Activated CD8-positive, alpha-beta T cell treated with anti-CD3 and anti-CD28 coated beads for 36 hours (primary cell): ENCODE data around the gene GPATCH1. TPM values are rescaled to one million over a fixed set of nuclear protein-coding genes. Genes with fewer than 3 reads are reported as not detected.
A peak's percentile ranks its signal among the peaks of the same experiment; 100 is the strongest.
"Not testable (repeated sequence)": the region's sequence is repeated elsewhere in the genome, so short reads cannot be mapped to it uniquely, and the experiment has no call there.

Source experiments
- ATAC-seq: fragments of 200-7000 bp; cut with Tn5 transposase; one replicate; pipeline ENCODE4 v1.10.0; 2021; ENCODE audit warnings: mild to moderate bottlenecking, moderate library complexity
- CTCF ChIA-PET: fragments of 350-600 bp; sonication (Branson Sonifier 250); formaldehyde crosslinking; loops from one replicate; lab custom pipeline; 2021; ENCODE audit warnings: antibody characterized with exemption; lab: Charles Lee
- POLR2A ChIA-PET: fragments of 350-600 bp; sonication (Branson Sonifier 250); formaldehyde crosslinking; loops from one replicate; lab custom pipeline; 2021; ENCODE audit warnings: antibody characterized with exemption; lab: Charles Lee
- DNase-seq: peaks from one replicate; pipeline ENCODE4 v3.0.0-alpha.2; 2020
- H3K27ac Mint-ChIP-seq: one replicate; pipeline ENCODE4 v1.8.0; 2021; ENCODE audit warnings: mild to moderate bottlenecking, mixed read lengths
- H3K27me3 Mint-ChIP-seq: one replicate; pipeline ENCODE4 v1.8.0; 2021; ENCODE audit warnings: mixed read lengths
- H3K36me3 Mint-ChIP-seq: one replicate; pipeline ENCODE4 v1.8.0; 2021; ENCODE audit warnings: low read depth, mixed read lengths
- H3K4me1 Mint-ChIP-seq: one replicate; pipeline ENCODE4 v1.8.0; 2021; ENCODE audit warnings: low read depth, mixed read lengths
- H3K4me3 Mint-ChIP-seq: one replicate; pipeline ENCODE4 v1.8.0; 2021; ENCODE audit warnings: mild to moderate bottlenecking, moderate library complexity, mixed read lengths
- H3K9me3 Mint-ChIP-seq: one replicate; pipeline ENCODE4 v1.8.0; 2021; ENCODE audit warnings: mixed read lengths
- CTCF ChIP-seq: fragments of 200-600 bp; IDR thresholded peaks from one replicate; pipeline ENCODE4 v1.8.0; 2022; ENCODE audit warnings: antibody characterized with exemption, mild to moderate bottlenecking
- intact Hi-C: fragments of 100-400 bp; cut with micrococcal nuclease; formaldehyde crosslinking; loops from one replicate; pipeline ENCODE4 v1.10.0; 2022
- total RNA-seq, 2 experiments: library from RNA; stranded (reverse); gene quantifications; one replicate each; pipeline ENCODE4 v1.2.3, GENCODE V29; 2021

Gene GPATCH1
- total RNA-seq, 2 experiments from 2014 or later: 8.7 to 9.6 TPM

- DNase-seq (no peak), ATAC-seq (no peak)
- H3K27ac Mint-ChIP-seq: no peak overlapping the region
- CTCF ChIA-PET: interaction anchor here (1.2 to 1.4 kb wide), 2 partner anchors 9 to 142 kb away, joined by 4 to 9 read pairs; no protein-coding TSS in a partner anchor
- no peaks in the 10 kb centered on the region for H3K4me1 Mint-ChIP-seq
- H3K9me3 Mint-ChIP-seq: no peaks in the 10 kb centered on the region
- peaks cover 23% of the 10 kb centered on the region for H3K36me3 Mint-ChIP-seq
- TF ChIP-seq CTCF: no peak
- H3K27me3 Mint-ChIP-seq: no peaks in the 10 kb centered on the region
- intact Hi-C loops: loop anchor here (5.0 kb wide), 1 partner anchor 141 kb away; no protein-coding TSS in a partner anchor
- POLR2A ChIA-PET: no interaction called here
- H3K4me3 Mint-ChIP-seq: no peak overlapping the region
These were observed 37.7 kb downstream of the GPATCH1 start for GRCh38 chr19:33118643-33119042.

DNA sequence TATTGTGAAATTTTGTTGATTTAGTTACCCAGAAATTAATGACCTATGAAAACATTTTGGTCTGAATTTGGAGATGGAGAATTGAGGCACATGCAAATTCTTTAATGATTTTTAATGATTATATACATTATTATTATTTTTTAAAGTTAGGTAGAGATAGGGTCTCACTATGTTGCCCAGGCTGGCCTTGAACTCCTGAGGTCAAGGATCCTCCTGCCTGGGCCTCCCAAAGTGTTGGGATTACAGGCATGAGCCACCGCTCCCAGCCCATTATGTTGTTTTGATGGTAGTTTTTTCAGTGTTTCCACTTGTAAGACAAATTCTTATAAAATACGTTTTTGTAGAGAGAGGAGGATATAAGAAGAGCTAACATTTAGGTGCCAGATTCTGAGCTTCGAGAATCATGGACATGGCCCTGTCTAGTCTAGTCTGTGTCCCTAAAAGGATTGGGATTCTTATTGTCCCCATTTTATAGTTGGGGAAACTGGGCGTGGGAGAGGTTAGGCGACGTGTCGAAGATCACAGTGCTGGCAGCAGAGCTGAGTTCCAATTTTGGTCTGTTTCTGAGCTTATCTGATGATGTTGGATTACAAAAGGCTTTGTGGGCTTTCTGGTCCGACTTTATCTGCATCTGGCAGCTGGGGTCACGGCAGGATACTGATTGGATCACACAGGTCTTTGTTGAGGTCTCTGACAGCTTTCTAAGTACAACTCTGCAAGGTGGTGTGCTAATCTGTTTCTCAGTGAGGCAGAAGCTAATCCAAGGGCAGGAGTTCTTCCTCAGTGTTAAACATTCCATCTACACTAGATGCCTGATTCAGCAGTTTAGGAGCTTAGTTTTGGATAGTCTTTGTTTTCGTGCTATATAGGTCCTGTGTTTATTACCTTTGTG, 43.5 kb downstream of the GPATCH1 start:
- DNase-seq (no peak), ATAC-seq (no peak)
- peaks cover 18% of the 10 kb centered on the region for H3K36me3 Mint-ChIP-seq
- intact Hi-C loops: no loop called here
- H3K4me3 Mint-ChIP-seq: no peak overlapping the region
- no peaks in the 10 kb centered on the region for H3K9me3 Mint-ChIP-seq
- H3K27ac Mint-ChIP-seq: no peak overlapping the region
- ChIA-PET POLR2A (interaction anchor here (1.4 kb wide), 1 partner anchor 52 kb away, joined by 3 read pairs; no protein-coding TSS in a partner anchor), CTCF (interaction anchor here (0.8 to 4.3 kb wide), 13 partner anchors 10 to 187 kb away, joined by 3 to 32 read pairs (median 4); partner anchors contain the start of genes CEP89 and FAAP24)
- peaks cover 2% of the 10 kb centered on the region for H3K4me1 Mint-ChIP-seq
- no peak for TF ChIP-seq CTCF
- no peaks in the 10 kb centered on the region for H3K27me3 Mint-ChIP-seq

GRCh38 chr19:33125929-33126388, 45.0 kb downstream of the GPATCH1 start:
- POLR2A ChIA-PET: interaction anchor here (0.7 kb wide), 1 partner anchor 136 kb away, joined by 3 read pairs; no protein-coding TSS in a partner anchor
- DNase-seq (peak; percentile 72), ATAC-seq (peak; percentile 97)
- CTCF ChIA-PET: interaction anchor here (0.7 to 4.3 kb wide), 19 partner anchors 9 to 281 kb away, joined by 3 to 32 read pairs (median 4); no protein-coding TSS in a partner anchor
- Mint-ChIP-seq H3K36me3 (peaks cover 21% of the 10 kb centered on the region), H3K4me3 (no peak overlapping the region), H3K27me3 (no peaks in the 10 kb centered on the region), H3K9me3 (no peaks in the 10 kb centered on the region), H3K4me1 (peaks cover 2% of the 10 kb centered on the region), H3K27ac (no peak overlapping the region)
- intact Hi-C loops: no loop called here
- peak; percentile 79 for TF ChIP-seq CTCF

- H3K4me1 Mint-ChIP-seq, H3K27me3 Mint-ChIP-seq, H3K27ac Mint-ChIP-seq, POLR2A ChIA-PET, ATAC-seq, H3K4me3 Mint-ChIP-seq, DNase-seq, intact Hi-C loops, H3K9me3 Mint-ChIP-seq: not testable (repeated sequence)
- H3K36me3 Mint-ChIP-seq: peaks cover 19% of the 10 kb centered on the region
- CTCF ChIA-PET: interaction anchor here (0.7 to 4.3 kb wide), 10 partner anchors 8 to 443 kb away, joined by 3 to 32 read pairs (median 4); no protein-coding TSS in a partner anchor
These were observed 45.7 kb downstream of the GPATCH1 start for GRCh38 chr19:33126712-33127111.

DNA sequence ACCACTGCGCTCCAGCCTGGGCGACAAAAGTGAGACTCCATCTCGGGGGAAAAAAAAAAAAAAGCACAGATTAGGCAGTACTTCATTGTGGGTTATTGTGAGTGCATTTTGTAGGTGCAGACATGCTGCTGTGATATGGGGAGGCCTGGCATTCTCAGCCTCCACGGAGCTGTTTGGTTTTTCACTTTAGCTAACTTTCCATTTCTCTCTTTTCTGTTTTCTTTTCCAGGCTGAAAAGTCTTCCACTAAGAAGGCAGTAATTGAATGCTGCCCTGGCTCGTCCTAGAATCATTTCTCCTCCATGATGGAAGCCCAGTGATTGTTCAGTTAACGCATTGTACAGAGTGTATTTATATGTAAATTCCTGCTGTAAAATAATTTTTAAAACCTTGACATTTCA, 48.9 kb downstream of the GPATCH1 start:
- POLR2A ChIA-PET: no interaction called here

More for the DNA sequence above, 48.9 kb downstream of the GPATCH1 start:
- DNase-seq (no peak), ATAC-seq (no peak)
- Mint-ChIP-seq H3K9me3 (no peaks in the 10 kb centered on the region), H3K36me3 (peaks cover 20% of the 10 kb centered on the region), H3K27me3 (no peaks in the 10 kb centered on the region), H3K27ac (peak overlapping the region; percentile 62), H3K4me1 (peaks cover 12% of the 10 kb centered on the region), H3K4me3 (no peak overlapping the region)
- CTCF ChIA-PET: interaction anchor here (1.2 to 1.8 kb wide), 3 partner anchors 14 to 286 kb away, joined by 3 to 4 read pairs (median 3); no protein-coding TSS in a partner anchor
- no peak for TF ChIP-seq CTCF
- intact Hi-C loops: no loop called here
